GM21737 (cell line): ENCODE data around the gene CTNND2.

Experiments used
- ATAC-seq: cut with Tn5 transposase; IDR thresholded peaks from one replicate; pipeline ENCODE4 v1.9.1; 2021; ENCODE audit warnings: mild to moderate bottlenecking, moderate library complexity; ENCODE audit not compliant: unreplicated experiment

CTNND2 gene

GRCh38 chr5:11599499-11599898 lies 304.7 kb downstream of the CTNND2 start:
- no peak for ATAC-seq

- ATAC-seq: no peak
Measured at GRCh38 chr5:11596657-11597071, 307.6 kb downstream of the CTNND2 start.

GRCh38 chr5:11596185-11596584 lies 308.1 kb downstream of the CTNND2 start:
- no peak for ATAC-seq

- no peak for ATAC-seq
Measured at GRCh38 chr5:11595045-11595444, 309.2 kb downstream of the CTNND2 start.

- ATAC-seq: no peak
Measured at GRCh38 chr5:11594021-11594420, 310.2 kb downstream of the CTNND2 start.

GRCh38 chr5:11590475-11590874 lies 313.8 kb downstream of the CTNND2 start:
- no peak for ATAC-seq

GRCh38 chr5:11588803-11589202 lies 315.4 kb downstream of the CTNND2 start:
- no peak for ATAC-seq

- ATAC-seq: no peak
Measured at GRCh38 chr5:11584017-11584416, 320.2 kb downstream of the CTNND2 start.

- no peak for ATAC-seq
Measured at GRCh38 chr5:11579351-11579750, 324.9 kb downstream of the CTNND2 start.

GRCh38 chr5:11574787-11575186 lies 329.5 kb downstream of the CTNND2 start:
- no peak for ATAC-seq

GRCh38 chr5:11573140-11573992 lies 330.9 kb downstream of the CTNND2 start:
- no peak for ATAC-seq

GRCh38 chr5:11564706-11565105 lies 339.5 kb downstream of the CTNND2 start:
- no peak for ATAC-seq

- no peak for ATAC-seq
Measured at GRCh38 chr5:11563822-11564221, 340.4 kb downstream of the CTNND2 start.

- no peak for ATAC-seq
Measured at GRCh38 chr5:11560915-11561697, 343.1 kb downstream of the CTNND2 start.

- ATAC-seq: no peak
Measured at GRCh38 chr5:11557063-11557462, 347.2 kb downstream of the CTNND2 start.

GRCh38 chr5:11555171-11555570 lies 349.1 kb downstream of the CTNND2 start:
- no peak for ATAC-seq

GRCh38 chr5:11547730-11548129 lies 356.5 kb downstream of the CTNND2 start:
- no peak for ATAC-seq

GRCh38 chr5:11547140-11547539 lies 357.1 kb downstream of the CTNND2 start:
- ATAC-seq: no peak

GRCh38 chr5:11540112-11540511 lies 364.1 kb downstream of the CTNND2 start:
- ATAC-seq: no peak

- no peak for ATAC-seq
Measured at GRCh38 chr5:11531811-11532555, 372.3 kb downstream of the CTNND2 start.

- no peak for ATAC-seq
Measured at GRCh38 chr5:11528720-11529119, 375.5 kb downstream of the CTNND2 start.
